ENCODE results near the gene SLC3A2. TPM values are rescaled to one million over a fixed set of nuclear protein-coding genes. Genes with fewer than 3 reads are reported as not detected.
"Not testable (repeated sequence)": the region's sequence is repeated elsewhere in the genome, so short reads cannot be mapped to it uniquely, and the experiment has no call there.

The SLC3A2 gene
- total RNA-seq, 1 donor from 2014 or later = 255 TPM

GRCh38 chr11:62854825-62855570, 25.7 kb upstream of the SLC3A2 start:
- intact Hi-C loops (cut with DNase I) = loop anchor here (10.0 kb wide), 1 partner anchor 60 kb away; the partner anchor contains the start of gene TMEM223
- peak overlapping the region; percentile 87 for H3K27ac ChIP-seq
- H3K36me3 ChIP-seq = peaks cover 36% of the 10 kb centered on the region
- no peak for TF ChIP-seq CTCF (IDR thresholded peaks at IDR 0.05)
- DNase-seq (no peak), ATAC-seq (no peak)
- no peaks in the 10 kb centered on the region for H3K9me3 ChIP-seq
- H3K4me1 ChIP-seq = peaks cover 27% of the 10 kb centered on the region
- H3K4me3 ChIP-seq = peak overlapping the region; percentile 87
- H3K27me3 ChIP-seq = no peaks in the 10 kb centered on the region

GRCh38 chr11:62855571-62856332, 24.9 kb upstream of the SLC3A2 start:
- peak; percentile 97 for DNase-seq
- TF ChIP-seq CTCF (IDR thresholded peaks at IDR 0.05) = no peak
- Histone ChIP-seq H3K36me3 (peaks cover 36% of the 10 kb centered on the region), H3K4me3 (peak overlapping the region; percentile 87), H3K27ac (peak overlapping the region; percentile 87), H3K27me3 (no peaks in the 10 kb centered on the region), H3K4me1 (peaks cover 27% of the 10 kb centered on the region), H3K9me3 (no peaks in the 10 kb centered on the region)
- intact Hi-C loops (cut with DNase I) = loop anchor here (10.0 kb wide), 1 partner anchor 61 kb away; the partner anchor contains the start of gene TMEM223
- peak; percentile 99 for ATAC-seq

GRCh38 chr11:62856333-62856895, 24.3 kb upstream of the SLC3A2 start:
- no peak for DNase-seq
- TF ChIP-seq CTCF (IDR thresholded peaks at IDR 0.05) = no peak
- Histone ChIP-seq H3K27me3 (no peaks in the 10 kb centered on the region), H3K4me1 (peaks cover 27% of the 10 kb centered on the region), H3K36me3 (peaks cover 35% of the 10 kb centered on the region), H3K27ac (peak overlapping the region; percentile 87), H3K9me3 (no peaks in the 10 kb centered on the region), H3K4me3 (peak overlapping the region; percentile 87)
- no peak for ATAC-seq
- intact Hi-C loops (cut with DNase I) = loop anchor here (10.0 kb wide), 1 partner anchor 62 kb away; the partner anchor contains the start of gene TMEM223

GRCh38 chr11:62857541-62857982, 23.1 kb upstream of the SLC3A2 start:
- DNase-seq (no peak), ATAC-seq (no peak)
- no peak overlapping the region for H3K27ac ChIP-seq
- peaks cover 24% of the 10 kb centered on the region for H3K36me3 ChIP-seq
- no peak for TF ChIP-seq CTCF (IDR thresholded peaks at IDR 0.05)
- intact Hi-C loops (cut with DNase I) = loop anchor here (10.0 kb wide), 1 partner anchor 63 kb away; the partner anchor contains the start of gene TMEM223
- H3K9me3 ChIP-seq = no peaks in the 10 kb centered on the region
- no peak overlapping the region for H3K4me3 ChIP-seq
- no peaks in the 10 kb centered on the region for H3K27me3 ChIP-seq
- H3K4me1 ChIP-seq = peaks cover 27% of the 10 kb centered on the region

- DNase-seq (no peak), ATAC-seq (no peak)
- Histone ChIP-seq H3K9me3 (no peaks in the 10 kb centered on the region), H3K27ac (no peak overlapping the region), H3K4me3 (no peak overlapping the region), H3K36me3 (peaks cover 17% of the 10 kb centered on the region), H3K27me3 (no peaks in the 10 kb centered on the region), H3K4me1 (peaks cover 26% of the 10 kb centered on the region)
- intact Hi-C loops (cut with DNase I) = loop anchor here (10.0 kb wide), 1 partner anchor 63 kb away; the partner anchor contains the start of gene TMEM223
- no peak for TF ChIP-seq CTCF (IDR thresholded peaks at IDR 0.05)
These were observed 22.5 kb upstream of the SLC3A2 start for GRCh38 chr11:62858201-62858600.

GRCh38 chr11:62859281-62859703, 21.4 kb upstream of the SLC3A2 start:
- intact Hi-C loops (cut with DNase I) = loop anchor here (10.0 kb wide), 1 partner anchor 64 kb away; the partner anchor contains the start of gene TMEM223

More at GRCh38 chr11:62859281-62859703, 21.4 kb upstream of the SLC3A2 start:
- H3K9me3 ChIP-seq, H3K27ac ChIP-seq, H3K4me3 ChIP-seq, H3K36me3 ChIP-seq, ATAC-seq, H3K27me3 ChIP-seq, DNase-seq: not testable (repeated sequence)
- peaks cover 15% of the 10 kb centered on the region for H3K4me1 ChIP-seq

All from upper lobe of right lung (tissue), 1 donor.